ENCODE results near the gene CALN1.

CALN1 gene

DNA sequence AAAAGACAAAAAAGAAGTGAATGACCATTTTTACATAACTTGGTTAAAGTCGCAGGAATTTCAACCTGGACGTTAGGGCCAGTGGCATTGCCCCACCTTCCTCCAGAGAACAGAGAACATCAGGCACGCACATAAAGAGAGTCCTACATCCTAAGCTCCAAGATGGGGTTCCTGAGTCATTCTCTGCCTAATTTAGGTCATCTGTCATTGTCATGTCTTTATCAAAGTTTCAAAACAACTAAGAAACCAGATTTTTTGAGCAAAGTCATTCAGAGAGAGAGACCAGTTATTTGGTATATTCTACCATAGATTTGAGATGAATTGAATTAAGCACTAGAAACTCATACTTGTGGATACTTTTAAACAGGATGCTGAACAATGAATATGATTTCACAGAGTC, 241.7 kb downstream of the CALN1 start:
- no peak for DNase-seq

DNA sequence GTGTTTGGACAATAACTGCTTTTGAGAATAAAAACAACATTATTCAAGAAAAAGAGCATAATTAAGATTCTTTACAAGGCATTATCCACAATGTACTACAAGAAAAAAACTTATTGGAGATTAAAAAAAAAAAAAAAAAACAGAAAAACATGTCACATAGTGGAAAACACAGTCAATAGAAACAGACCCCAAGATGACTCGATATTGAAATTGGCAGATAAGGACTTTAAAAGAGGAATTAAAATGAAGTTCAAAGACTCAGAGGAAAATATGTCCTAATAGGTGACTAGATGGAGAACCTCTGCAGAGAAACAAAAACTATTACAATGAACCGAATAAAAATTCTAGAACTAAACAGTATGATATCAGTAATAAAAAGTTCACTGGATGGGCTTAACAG, 248.9 kb downstream of the CALN1 start:
- no peak for DNase-seq

- DNase-seq = no peak
Observed at GRCh38 chr7:72161534-72161933, 250.6 kb downstream of the CALN1 start.

DNA sequence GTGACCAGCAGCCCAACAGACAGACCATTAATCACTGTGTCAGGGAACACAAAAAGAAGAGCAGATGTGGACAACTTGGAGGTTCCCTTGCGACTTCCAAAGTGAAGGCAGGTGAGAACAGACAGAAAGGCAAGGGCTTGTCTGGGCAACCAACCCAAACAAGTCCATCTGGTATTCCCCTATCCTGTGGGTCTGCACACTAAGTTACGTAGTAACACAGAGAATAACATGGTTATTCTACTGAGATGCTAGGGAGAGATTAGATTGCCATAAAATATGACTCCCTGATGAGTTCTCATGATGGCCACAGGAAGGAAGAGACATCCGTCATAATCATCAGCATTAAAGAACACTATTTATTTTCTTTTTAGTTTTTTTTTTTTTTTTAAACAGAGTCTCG, 252.2 kb downstream of the CALN1 start:
- no peak for DNase-seq

- no peak for DNase-seq
Observed at GRCh38 chr7:72156671-72157070, 255.5 kb downstream of the CALN1 start.

- no peak for DNase-seq
Observed at GRCh38 chr7:72153132-72153512, 259.0 kb downstream of the CALN1 start.

GRCh38 chr7:72152161-72153131, 259.7 kb downstream of the CALN1 start:
- no peak for DNase-seq

- no peak for DNase-seq
Observed at GRCh38 chr7:72140566-72140965, 271.6 kb downstream of the CALN1 start.

GRCh38 chr7:72127136-72127535, 285.0 kb downstream of the CALN1 start:
- no peak for DNase-seq

GRCh38 chr7:72123913-72124312, 288.2 kb downstream of the CALN1 start:
- DNase-seq = no peak

DNA sequence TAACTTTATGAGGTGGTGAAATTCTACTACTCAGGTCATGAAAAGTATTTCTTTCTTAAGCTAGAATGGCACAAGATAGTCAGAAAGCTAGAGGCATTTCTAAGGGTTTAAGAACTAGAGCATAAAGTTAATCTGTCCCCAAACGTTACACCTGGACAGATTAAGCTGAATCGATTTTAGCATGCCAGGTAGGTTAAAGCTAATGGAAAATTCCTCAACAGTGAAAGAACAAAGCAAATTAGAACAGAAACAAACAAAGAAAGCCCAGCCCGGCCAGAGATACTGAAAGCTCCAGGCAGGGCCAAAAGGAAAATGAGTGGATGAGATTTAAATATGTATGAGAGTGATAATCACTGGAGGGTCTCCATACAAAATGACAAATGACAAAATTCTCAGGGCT, 293.8 kb downstream of the CALN1 start:
- DNase-seq = no peak

DNA sequence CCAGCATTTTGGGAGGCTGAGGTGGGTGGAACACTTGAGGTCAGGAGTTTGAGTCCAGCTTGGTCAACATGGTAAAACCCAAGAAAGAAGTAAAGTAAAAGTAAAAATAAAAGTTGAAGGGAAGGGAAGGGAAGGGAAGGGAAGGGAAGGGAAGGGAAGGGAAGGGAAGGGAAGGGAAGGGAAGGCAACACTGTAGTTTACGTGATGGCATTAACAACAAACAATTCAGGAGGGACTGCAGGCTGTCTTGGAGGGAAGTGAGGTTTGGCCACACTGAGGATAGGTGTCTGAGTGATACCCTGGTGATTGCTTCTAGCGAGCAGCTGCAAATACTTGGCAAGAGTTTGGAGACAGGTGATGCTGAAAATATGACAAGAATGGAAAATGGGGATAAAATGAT, 298.0 kb downstream of the CALN1 start:
- DNase-seq = no peak

DNA sequence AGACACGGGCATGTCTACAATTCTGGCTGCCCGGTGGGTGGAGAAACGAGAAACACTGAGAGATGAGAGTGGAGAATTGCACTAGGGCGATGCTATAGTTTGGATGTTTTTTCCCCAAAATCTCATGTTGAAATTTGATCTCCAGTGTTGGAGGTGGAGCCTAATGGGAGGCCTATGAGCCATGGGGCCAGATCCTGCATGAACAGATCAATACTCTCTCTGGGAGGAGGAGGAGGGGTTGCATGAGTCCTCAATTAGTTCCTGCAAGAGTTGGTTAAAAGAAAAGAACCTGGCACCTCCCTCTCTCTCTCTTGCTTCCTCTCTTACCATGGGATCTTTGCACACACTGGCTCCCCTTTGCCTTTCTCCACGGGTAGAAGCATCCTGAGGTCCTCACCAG, 299.1 kb downstream of the CALN1 start:
- no peak for DNase-seq

- DNase-seq = no peak
Observed at GRCh38 chr7:72112530-72112929, 299.6 kb downstream of the CALN1 start.

GRCh38 chr7:72111086-72111485, 301.1 kb downstream of the CALN1 start:
- no peak for DNase-seq

- DNase-seq = no peak
Observed at GRCh38 chr7:72109566-72109965, 302.6 kb downstream of the CALN1 start.

DNA sequence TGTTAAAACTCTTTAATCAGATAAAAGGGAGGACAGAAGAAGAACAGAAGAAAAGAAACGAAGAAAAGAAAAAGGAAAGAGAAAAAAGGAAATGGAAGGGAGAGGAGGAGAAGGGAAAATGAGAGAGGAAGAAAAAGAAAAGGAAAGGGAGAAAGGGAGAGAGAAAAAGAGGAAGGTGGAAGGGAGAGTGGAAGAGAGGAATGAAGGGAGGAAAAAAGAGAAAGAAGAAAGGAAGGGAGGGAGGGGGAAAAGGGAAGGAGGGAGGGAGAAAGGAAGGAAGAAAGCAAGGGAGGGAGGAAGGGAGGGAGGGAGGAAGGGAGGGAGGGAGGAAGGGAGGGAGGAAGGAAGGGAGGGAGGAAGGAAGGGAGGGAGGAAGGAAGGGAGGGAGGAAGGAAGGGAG, 305.7 kb downstream of the CALN1 start:
- DNase-seq = no peak

GRCh38 chr7:72101444-72101843, 310.7 kb downstream of the CALN1 start:
- no peak for DNase-seq

DNA sequence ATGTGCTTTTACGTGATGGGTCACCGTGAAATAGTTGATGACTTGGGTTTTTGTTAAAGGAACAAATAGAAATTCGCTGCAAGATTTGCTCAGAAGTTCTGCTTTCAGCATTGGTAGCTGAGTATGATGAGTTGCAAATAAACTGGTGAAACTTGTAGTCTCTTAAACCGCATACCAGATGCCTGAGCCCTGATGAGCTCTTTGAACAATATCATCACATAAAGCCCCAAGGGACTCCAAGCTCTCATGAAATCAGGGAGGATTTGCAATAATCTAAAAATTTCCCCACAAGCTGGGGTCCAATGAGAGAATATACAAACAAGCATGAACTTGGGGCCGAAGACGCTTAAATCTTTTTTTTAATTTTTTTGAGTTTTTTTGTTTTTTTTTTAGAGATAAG, 312.4 kb downstream of the CALN1 start:
- DNase-seq = no peak

DNA sequence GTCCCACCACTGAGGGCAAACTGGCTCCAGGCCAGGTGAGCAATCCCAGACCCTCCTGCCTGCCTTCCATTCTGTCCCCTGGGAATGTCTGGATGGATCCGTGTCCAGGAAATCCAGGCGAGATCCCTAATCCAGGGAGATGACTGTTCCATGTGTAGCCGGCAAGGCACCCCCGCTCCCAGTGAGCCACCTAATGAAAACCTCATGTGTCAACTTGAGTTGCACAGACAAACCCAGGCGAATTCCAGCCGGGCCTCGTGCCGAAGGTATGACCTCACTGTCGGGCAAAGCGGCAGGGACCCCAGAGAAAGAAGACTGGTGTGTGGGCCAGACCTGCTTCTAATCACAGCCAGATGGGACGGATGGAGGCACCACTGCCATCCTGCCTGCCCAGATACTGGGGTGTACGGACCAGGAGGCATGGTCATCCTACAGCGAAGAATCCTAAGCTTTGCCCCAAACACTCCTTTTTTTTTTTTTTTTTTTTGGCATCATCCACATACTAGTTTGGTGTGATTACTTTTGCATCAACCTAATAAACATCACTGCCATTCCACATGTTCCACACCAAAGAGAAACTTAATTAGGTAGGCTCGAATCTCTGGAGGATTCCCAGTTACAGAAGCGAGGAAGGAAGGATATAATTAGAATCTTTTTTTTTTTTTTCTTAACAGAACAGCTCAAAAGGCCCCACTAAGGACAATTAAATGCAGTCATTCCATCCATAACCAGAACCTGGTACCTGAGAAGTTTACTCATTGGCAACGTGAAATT, 313.1 kb downstream of the CALN1 start:
- no peak for DNase-seq

DNA sequence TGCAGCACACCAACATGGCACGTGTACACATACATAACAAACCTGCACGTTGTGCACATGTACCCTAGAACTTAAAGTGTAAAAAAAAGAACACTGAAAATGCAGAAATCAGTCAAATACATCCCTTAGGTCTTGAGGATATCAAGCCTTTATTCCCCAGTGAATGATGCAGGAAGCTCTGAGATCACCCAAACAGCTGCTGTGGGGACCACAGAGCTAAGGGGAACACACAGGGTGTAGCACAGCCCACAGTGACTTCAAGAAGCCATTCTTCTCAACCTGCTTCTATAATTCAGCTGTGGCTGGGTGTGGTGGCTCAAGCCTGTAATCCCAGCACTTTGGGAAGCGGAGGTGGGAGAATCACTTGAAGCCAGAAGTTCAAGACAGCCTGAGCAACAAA, 314.9 kb downstream of the CALN1 start:
- DNase-seq = no peak

DNA sequence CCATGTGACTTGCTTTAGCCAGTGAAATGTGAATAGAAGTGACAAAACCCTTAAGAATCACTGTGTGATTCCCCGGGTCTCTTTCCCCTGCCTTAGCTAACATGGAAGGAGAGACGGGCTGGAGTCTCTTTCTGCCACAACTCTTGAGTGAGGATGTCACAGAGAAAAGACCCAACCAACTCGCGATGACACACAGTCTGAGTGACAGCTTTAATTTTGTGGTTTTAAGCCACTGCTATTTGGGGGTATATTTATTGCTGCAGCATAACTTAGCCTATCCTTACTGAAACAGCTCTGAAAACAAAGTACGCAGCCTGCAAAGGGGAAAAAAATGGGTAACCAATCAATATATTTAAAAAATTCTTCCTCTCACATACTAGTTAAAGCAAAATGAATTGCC, 319.4 kb downstream of the CALN1 start:
- DNase-seq = no peak

- no peak for DNase-seq
Observed at GRCh38 chr7:72087926-72088325, 324.2 kb downstream of the CALN1 start.

GRCh38 chr7:72080865-72081510, 331.1 kb downstream of the CALN1 start:
- no peak for DNase-seq
